GM18951 (cell line): ENCODE data around the gene EGFLAM.

Experiments used
- POLR2A ChIP-seq: IDR thresholded peaks from 4 replicates; pipeline ENCODE4 v1.6.1; 2011; ENCODE audit warnings: mild to moderate bottlenecking; ENCODE audit not compliant: insufficient read length, insufficient read depth; ENCODE audit errors: extremely low read depth
- in situ Hi-C: fragments of 300-500 bp; cut with MboI; formaldehyde crosslinking; loops from one replicate; pipeline ENCODE4 v1.12.0; 2022; ENCODE audit warnings: low sequenced_read_pairs, mixed read lengths, inconsistent platforms; ENCODE audit not compliant: unreplicated experiment

Gene EGFLAM

DNA sequence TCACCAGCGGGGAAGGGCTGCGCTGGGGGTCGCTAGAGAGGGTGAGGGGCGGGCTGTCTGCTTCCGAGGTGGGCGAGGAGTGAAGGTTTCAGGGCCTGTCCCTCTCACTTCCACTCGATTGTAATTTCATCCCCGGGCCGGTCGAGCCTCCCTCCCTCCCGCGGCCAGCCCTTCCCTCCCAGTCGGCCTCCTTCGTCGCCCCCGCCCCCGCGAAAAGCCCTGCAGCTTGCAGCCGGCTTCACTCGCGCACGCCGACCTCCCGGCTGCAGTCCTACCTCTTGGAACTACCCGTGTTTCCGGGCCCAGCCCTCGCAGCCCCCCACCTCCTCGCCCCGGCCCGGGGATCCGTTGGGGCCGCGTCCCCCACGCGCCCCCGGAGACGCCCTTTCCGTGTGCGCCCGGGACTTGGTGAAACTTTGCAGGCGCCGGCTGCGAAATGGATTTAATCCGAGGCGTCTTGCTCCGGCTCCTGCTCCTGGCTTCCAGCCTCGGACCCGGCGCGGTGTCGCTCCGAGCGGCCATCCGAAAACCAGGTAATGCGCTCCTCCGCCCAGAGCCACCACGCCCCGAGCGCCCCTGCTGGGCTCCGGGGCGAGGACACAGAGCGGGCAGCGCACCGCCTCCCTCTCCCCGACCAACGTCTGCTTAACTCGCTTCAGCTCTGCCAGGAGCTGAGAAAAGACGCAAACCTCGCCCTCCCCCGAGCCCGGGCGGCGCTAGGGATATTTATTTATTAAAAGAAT lies at the start of gene EGFLAM:
TSS of gene EGFLAM (plus strand) at position 241 of the 743 bp plus-strand sequence. CDS start at position 437, 196 bp downstream.
- no peak for TF ChIP-seq POLR2A
- in situ Hi-C loops: no loop called here

DNA sequence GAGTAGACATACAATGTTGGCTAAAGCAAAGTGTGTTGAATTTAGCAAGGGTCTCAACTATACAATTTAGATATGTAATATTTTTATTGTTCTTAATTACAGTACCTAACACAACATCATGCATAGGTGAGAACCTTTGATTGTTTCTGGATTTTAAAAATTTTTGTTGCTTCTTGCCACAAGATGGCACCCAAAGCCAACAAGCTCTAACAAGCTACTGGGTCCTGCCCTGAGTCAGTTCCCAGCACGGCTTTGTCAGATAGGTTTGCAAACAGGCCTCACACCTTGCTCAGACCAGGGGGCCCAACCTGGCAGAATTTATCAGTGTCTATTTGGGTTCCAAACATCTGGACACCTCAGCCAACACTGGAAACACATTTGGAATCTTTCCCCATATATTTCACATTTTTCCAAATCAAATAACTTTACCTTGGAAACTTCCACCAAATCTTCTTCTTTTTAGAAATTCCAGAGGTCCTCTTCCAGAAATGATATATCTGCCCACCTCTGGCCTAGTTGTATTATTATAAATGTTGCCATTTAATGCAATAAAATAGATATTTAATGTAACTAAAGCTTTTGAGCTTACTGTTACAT lies 49.5 kb upstream of the EGFLAM start:
- in situ Hi-C loops: no loop called here
- TF ChIP-seq POLR2A: no peak

DNA sequence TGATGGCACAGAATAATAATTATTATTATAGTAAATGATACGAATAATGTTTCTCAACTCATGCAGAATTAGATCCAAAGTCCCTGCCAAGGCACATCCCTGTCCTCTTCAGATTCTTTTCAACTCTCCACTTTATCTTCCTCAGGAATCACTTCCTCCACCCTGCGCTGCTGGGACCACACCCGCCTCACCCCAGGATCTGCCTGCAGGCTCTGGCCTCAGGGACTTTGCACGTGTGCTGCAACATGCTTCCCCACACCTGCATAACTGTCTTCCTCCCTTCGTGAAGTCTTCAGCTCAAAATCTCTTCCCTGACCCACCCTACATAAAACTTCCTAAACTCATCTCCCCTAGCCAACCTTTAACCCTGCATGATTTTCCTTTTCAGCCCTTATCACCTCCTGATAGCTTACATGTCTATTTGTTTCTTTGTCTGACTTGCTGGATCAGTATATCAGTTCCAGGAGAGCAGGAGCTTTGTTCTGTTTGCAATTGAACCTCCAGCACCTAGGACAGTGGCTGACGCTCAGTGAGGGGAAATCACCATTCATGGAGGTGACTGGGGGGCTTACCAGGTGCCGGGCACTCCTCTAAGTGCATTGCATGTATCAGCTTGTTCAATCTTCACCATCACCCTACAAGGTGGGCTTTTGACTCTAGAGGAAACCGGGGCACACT lies 47.5 kb upstream of the EGFLAM start:
- in situ Hi-C loops: no loop called here
- TF ChIP-seq POLR2A: no peak

DNA sequence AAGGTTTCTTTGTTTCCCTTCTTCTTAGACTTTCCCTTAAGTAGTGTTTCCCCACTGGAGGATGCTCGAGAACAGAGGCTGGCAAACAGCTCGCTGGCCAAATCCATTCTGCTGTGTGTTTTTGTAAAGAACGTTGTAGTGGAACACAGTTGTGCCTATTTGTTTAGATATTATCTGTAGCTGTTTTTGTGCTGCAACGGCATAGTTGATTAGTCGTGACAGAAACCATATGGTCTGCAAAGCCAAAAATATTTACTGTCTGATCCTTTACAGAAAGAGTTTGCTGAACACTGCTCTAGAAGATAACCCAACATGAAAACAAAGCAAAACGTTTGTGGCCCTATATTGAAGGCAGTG lies 47.0 kb upstream of the EGFLAM start:
- no peak for TF ChIP-seq POLR2A

DNA sequence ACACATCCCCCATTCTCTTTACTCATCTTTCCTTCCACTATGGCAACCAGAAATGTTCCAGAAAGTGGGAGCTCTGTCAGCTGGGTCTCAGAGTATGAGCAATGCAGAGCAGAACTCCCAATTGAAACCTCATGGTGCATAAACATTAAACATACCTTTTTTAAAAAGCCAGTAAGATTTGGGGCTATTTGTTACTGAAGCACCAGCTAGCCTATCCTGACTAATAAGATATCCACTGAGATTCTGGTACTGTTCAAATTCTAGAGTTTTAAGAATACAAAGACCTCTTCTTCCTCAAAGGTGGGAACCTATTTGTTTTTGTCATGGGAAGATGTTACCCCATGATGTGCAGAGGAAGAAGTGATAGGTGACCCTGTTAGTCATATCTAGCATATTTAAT lies 46.1 kb upstream of the EGFLAM start:
- in situ Hi-C loops: no loop called here
- TF ChIP-seq POLR2A: no peak

More for the DNA sequence above, 47.0 kb upstream of the EGFLAM start:
- in situ Hi-C loops: no loop called here

DNA sequence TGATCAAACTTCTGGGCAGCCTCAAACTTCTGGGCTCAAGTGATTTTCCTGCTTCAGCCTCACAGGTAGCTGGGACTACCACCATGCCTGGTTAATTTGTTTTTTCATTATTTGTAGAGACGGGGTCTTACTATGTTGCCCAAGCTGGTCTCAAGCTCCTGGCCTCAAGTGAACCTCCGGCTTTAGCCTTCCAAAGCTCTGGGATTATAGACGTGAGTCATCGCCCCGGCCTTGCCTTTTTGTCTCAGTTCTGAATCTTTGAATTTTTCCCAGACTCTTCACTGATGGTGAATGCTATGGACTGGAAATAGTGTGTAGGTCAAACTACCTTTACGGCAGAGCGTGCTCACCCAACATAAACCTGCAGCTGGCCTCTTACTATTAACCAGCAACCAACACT lies 32.3 kb upstream of the EGFLAM start:
- no peak for TF ChIP-seq POLR2A
- in situ Hi-C loops: no loop called here

DNA sequence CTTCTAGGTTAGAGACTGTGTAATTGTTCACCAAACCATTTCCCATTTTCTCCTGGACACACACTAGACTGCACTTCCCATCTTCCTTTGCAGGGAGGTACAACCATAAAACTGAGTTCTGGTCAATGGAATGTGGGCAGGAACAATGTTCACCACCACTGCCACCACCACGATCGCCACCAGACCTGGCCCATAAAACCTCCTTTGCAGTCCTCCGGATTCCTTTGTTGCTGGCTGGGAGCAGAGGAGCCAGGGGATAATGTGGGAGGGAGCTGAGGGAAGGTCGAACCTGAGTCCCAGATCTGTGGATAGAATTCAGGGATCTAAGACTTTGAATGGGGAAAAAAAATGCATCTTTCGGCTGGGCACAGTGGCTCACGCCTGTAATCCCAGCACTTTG lies 29.4 kb upstream of the EGFLAM start:
- in situ Hi-C loops: no loop called here
- no peak for TF ChIP-seq POLR2A

DNA sequence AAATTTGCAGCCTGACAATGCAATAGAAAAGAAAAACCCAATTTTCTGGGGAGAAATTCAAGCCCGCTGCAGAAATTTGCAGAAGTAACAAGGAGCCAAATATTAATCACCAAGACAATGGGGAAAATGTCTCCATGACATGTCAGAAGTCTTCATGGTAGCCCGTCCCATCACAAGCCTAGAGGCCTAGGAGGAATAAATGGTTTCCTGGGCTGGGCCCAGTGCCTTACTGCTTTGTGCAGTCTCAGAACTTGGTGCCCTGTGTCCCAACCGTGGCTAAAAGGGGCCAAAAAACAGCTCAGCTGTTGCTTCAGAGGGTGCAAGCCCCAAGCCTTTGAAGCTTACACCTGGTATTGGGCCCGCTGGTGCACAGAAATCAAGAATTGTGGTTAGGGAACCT lies 23.6 kb upstream of the EGFLAM start:
- no peak for TF ChIP-seq POLR2A
- in situ Hi-C loops: no loop called here

DNA sequence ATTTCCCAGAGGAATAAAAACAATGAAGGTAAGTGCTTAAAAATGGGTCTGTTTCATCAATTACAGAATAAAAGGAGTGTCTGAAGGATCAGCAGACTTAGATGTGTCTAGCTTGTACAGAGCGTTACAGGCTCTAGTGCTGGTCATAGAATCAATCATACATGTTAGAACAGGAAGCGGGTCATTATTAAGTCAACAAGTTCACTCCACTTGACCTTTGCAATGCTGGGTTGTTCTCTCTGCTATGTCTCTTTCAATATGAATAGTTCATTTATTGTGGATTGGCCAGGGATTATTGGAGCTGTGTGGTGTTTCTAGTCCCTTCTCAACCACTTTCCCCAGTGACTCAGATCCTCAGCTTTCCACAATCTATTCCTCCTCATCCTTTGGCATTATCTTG lies 20.7 kb upstream of the EGFLAM start:
- no peak for TF ChIP-seq POLR2A

DNA sequence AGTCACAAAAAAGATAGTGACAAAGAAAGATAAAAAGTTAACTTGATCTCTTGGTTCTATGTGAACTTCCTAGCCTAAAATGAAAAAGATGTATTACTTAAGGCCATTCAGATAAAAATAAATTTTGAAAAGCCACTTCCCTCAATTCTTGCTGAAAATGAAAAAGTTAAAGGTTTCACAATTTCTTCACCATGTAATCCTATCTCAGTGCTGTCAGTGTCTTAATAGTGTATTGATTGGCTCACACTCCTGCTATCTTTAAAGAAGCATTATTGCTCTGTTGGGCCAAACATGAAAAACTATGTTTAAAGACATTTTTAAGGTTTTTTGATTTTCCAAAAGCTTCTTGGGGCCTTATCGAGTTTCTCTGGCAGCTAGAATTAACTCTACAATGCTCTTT lies 18.1 kb upstream of the EGFLAM start:
- in situ Hi-C loops: no loop called here
- TF ChIP-seq POLR2A: no peak

More for the DNA sequence above, 20.7 kb upstream of the EGFLAM start:
- in situ Hi-C loops: no loop called here

DNA sequence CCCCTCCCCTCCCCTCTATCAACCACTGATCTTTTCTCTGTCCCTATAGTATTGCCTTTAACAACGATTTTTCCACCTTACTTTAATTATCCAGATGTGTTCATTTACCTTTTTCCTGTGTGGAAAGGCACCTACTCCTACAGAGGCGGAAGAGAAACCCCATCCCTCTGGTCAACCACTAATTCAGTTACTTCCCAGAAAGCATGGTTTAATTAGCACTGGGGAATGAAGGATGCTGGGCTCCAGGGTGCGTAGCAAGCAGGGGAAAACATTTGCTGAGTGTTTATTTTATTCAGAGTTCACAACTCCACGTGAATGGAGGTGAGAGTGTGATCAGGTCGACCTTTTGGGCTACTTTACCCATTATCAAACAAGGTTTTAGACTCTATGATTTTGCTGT lies 16.7 kb upstream of the EGFLAM start:
- in situ Hi-C loops: no loop called here
- no peak for TF ChIP-seq POLR2A

DNA sequence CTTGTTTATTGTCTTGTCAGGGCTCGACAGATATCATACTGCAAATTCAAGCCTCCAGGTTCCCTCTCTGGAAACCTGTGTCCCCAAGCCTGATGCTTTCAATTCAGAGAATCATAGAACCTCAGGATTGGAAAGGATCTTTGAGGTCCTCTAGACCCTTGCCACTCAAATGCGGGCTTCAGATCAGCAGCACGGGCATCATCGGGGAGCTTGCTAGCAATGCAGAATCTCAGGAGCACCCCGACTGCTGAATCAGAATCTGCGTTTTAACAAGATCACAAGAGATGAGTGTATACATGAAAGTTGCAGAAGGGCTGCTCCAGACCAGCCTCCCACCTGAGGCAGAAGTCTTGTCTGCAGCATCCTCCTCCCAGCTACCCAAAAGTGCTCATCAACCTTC lies 13.1 kb upstream of the EGFLAM start:
- in situ Hi-C loops: no loop called here
- TF ChIP-seq POLR2A: no peak

DNA sequence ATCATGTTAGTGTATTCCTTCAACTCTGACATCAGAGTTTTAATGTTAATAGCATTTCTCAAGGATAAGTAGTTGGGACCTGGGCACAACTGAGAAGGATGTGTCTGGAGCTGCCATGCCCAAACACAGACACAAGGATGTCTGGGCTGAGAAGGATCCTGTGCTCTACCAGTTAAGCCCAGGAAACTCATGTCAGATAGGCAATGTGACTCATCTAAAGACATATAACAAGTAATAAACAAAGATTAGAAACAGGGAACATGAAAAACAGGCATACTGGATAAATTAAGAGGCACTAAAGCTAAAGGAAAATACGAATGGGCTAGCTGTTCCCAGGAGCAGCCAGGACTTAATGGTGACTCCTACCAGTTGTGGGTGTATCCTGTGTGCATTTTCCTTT lies 9.1 kb upstream of the EGFLAM start:
- in situ Hi-C loops: no loop called here
- no peak for TF ChIP-seq POLR2A

DNA sequence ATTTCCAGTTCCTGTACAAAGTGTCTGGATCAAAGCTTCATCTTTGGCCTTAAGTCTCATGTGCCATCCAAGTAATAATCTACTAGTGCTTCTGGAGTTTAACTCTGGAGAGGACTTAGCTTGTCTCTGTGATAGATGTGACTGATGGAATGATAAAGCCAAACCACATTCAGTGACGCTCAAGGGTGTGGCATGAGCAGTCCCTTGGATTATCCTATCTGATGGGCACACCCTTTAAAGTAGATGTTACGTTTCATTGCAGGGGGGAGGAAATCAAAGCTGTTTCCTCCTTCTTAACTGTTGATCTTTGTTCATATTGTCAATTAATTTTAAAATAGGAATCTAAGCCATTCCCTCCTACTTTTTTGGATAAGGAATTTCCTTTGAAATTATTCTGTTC lies 8.5 kb upstream of the EGFLAM start:
- TF ChIP-seq POLR2A: no peak
- in situ Hi-C loops: no loop called here

DNA sequence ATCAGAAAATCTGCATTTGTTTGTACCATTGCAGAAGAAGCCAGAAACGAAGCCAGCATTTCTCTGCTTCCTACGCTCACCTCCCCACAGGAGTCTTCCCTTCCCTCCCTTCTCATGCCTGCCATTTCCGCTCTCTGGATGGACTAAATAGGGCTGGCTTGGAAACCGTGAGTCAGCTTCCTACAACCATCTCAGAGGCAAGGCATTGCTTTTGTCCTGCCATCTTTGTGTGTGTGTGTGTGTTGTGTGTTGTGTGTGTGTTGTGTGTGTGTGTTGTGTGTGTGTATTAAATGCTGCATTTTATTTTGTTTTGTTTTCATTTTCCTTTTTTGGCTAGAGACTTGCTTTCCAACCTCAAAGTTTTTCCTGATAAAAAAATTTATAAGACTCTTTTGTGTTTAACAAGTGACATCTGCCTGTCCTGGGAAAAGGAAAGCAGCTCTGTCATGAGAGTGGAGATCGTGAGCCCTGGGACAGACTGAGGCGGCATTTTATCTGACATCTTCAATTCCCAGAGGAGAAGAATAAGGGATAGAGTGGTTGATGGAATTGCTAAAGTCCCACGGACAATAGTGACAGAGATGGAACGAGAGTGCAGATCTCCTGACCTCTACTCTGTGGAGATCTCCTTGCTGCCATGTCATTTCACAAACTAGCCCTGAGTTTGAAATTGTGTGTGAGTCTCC lies 7.5 kb upstream of the EGFLAM start:
- TF ChIP-seq POLR2A: no peak
- in situ Hi-C loops: no loop called here
